Endodermal cell (in vitro differentiated cells): ENCODE results near the gene DNAJB9. TPM values are rescaled to one million over a fixed set of nuclear protein-coding genes. Genes with fewer than 3 reads are reported as not detected.
A peak's percentile ranks its signal among the peaks of the same experiment; 100 is the strongest.

Experiments used
- DNase-seq: peaks from one replicate; pipeline ENCODE4 v3.0.0-alpha.2; 2017
- H3K27ac ChIP-seq: 2 replicates; pipeline ENCODE4 v1.5.1; 2013; ENCODE audit warnings: mild to moderate bottlenecking, low read depth, low read length, moderate library complexity
- H3K27me3 ChIP-seq: 2 replicates; pipeline ENCODE4 v1.6.1; 2013; ENCODE audit warnings: mild to moderate bottlenecking, low read length, moderate library complexity; ENCODE audit not compliant: insufficient read depth, control insufficient read depth, poor library complexity, severe bottlenecking
- H3K36me3 ChIP-seq: 2 replicates; pipeline ENCODE4 v1.7.0; 2013; ENCODE audit warnings: mild to moderate bottlenecking, low read length, moderate library complexity; ENCODE audit not compliant: control insufficient read depth, insufficient read depth
- H3K4me1 ChIP-seq: one replicate; pipeline ENCODE4 v1.7.0; 2013; ENCODE audit warnings: low read length; ENCODE audit not compliant: control insufficient read depth, insufficient read depth
- H3K4me3 ChIP-seq: 2 replicates; pipeline ENCODE4 v1.5.1; 2013; ENCODE audit warnings: mild to moderate bottlenecking, low read length, moderate library complexity
- H3K9ac ChIP-seq: 2 replicates; pipeline ENCODE4 v1.6.1; 2013; ENCODE audit warnings: mild to moderate bottlenecking, low read length, moderate library complexity; ENCODE audit not compliant: poor library complexity, severe bottlenecking; ENCODE audit errors: extremely low read depth
- H3K9me3 ChIP-seq: 2 replicates; pipeline ENCODE4 v1.6.1; 2013; ENCODE audit warnings: mild to moderate bottlenecking, low read length, moderate library complexity; ENCODE audit not compliant: control insufficient read depth
- H3K27ac Mint-ChIP-seq: 2 replicates; pipeline ENCODE4 v1.8.0; 2020; ENCODE audit warnings: mixed read lengths
- H3K27me3 Mint-ChIP-seq: 2 replicates; pipeline ENCODE4 v1.8.0; 2021; ENCODE audit warnings: mild to moderate bottlenecking, mixed read lengths; ENCODE audit not compliant: insufficient read depth
- H3K36me3 Mint-ChIP-seq: 2 replicates; pipeline ENCODE4 v1.8.0; 2020; ENCODE audit warnings: low read depth, mixed read lengths
- H3K4me1 Mint-ChIP-seq: 2 replicates; pipeline ENCODE4 v1.8.0; 2020; ENCODE audit warnings: mixed read lengths
- H3K4me3 Mint-ChIP-seq: 2 replicates; pipeline ENCODE4 v1.8.0; 2020; ENCODE audit warnings: mild to moderate bottlenecking, moderate library complexity, mixed read lengths
- H3K9me3 Mint-ChIP-seq: 2 replicates; pipeline ENCODE4 v1.8.0; 2020; ENCODE audit warnings: mild to moderate bottlenecking, mixed read lengths
- WGBS, 2 experiments: methylation state at CpG; one replicate each; pipeline versions ENCODE4 v1.1.5 to v1.1.7; 2013; ENCODE audit warnings: missing lambda C conversion rate in 2 of 2, mixed read lengths in 1 of 2; ENCODE audit not compliant: insufficient coverage in 1 of 2, insufficient read length in 1 of 2; 5-methylcytosine and 5-hydroxymethylcytosine counted together
- total RNA-seq, 2 donors: library from RNA; stranded (reverse); fragmentation: NEBNext Ultra II Directional in 1 of 2; extraction: Animal tissue kit (Norgen Biotek cat#: 25700) in 1 of 2; gene quantifications; 2 replicates in 1 of 2; 3 replicates in 1 of 2; pipeline ENCODE4 v1.2.1, GENCODE V29; 2021
- TF ChIP-seq, protein P1 (sequence below): fragments of 200-600 bp; sonication (generic); conservative IDR thresholded peaks from 2 replicates; pipeline ENCODE4 v1.5.0; 2021; ENCODE audit warnings: antibody characterized with exemption, mild to moderate bottlenecking

The DNAJB9 gene
- total RNA-seq, 2 donors from 2014 or later: 14.4 to 16.6 TPM

DNA sequence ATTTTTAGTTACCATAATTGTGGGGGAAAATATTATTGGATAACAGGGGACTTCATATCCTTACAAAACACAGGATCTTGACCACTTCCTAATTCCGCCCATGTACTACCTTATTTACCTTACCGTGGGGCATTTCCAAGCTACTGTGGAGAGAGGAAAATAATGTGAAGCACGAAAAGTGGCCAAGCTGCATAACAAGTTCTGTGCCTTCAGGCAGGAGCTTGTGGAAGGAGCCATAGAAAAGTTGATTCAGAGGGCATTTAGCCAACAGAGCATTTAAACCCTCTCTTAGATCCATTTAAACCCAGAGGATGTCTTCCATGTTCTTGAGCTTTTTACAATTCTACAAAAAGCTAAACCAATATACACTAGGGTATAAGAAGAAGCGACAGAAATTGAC lies 41.6 kb downstream of the DNAJB9 start:
- Mint-ChIP-seq H3K27ac (no peak overlapping the region), H3K36me3 (no peaks in the 10 kb centered on the region), H3K4me3 (no peak overlapping the region)

DNA sequence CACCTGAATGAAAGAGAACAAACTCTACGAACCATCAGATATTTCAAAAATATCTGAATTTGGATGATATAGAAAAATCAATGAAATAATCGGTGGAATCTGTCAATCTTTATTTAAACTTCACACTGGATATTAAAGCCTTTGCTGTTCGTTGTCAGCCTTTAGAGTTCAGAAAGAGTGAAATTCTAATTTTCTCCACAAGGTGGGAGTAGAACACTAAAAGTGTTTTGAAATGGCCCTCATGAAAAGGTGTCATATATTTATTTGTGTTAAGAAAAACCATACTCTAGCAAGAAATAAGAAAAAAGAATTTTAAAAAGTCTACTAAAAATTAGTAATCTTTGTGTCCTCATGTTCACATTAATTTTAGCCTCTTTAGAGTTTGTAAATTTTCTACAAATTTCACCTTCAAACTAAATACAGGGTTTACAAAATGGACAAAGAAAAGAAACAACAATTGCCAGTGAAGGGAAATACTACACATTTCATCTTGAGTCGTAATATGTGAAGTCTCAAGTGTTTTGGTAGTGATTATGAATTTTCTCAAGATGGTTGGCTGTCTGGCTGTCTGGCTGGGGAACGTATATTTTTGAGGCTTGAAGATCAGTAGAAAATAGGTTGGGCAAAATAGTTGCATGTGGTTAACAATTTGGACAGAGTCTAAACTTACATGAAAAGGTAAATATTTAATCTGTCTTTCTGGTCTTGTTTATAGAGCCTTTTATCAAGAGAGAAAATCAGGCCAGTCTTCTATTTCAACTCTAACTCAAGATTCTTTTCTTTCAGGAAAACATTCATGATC lies 43.7 kb downstream of the DNAJB9 start:
- Mint-ChIP-seq H3K27ac (no peak overlapping the region), H3K36me3 (no peaks in the 10 kb centered on the region), H3K27me3 (no peaks in the 10 kb centered on the region), H3K4me3 (no peak overlapping the region), H3K9me3 (no peaks in the 10 kb centered on the region), H3K4me1 (peaks cover 11% of the 10 kb centered on the region)
- H3K36me3 ChIP-seq: no peaks in the 10 kb centered on the region
- H3K27me3 ChIP-seq: no peaks in the 10 kb centered on the region
- 33 to 100% methylated on average over 1 to 5 of the region's 5 CpGs for WGBS, 2 experiments
- H3K9me3 ChIP-seq: no peaks in the 10 kb centered on the region
- peaks cover 3% of the 10 kb centered on the region for H3K4me1 ChIP-seq
- no peak overlapping the region for H3K4me3 ChIP-seq
- TF ChIP-seq, protein P1, sequence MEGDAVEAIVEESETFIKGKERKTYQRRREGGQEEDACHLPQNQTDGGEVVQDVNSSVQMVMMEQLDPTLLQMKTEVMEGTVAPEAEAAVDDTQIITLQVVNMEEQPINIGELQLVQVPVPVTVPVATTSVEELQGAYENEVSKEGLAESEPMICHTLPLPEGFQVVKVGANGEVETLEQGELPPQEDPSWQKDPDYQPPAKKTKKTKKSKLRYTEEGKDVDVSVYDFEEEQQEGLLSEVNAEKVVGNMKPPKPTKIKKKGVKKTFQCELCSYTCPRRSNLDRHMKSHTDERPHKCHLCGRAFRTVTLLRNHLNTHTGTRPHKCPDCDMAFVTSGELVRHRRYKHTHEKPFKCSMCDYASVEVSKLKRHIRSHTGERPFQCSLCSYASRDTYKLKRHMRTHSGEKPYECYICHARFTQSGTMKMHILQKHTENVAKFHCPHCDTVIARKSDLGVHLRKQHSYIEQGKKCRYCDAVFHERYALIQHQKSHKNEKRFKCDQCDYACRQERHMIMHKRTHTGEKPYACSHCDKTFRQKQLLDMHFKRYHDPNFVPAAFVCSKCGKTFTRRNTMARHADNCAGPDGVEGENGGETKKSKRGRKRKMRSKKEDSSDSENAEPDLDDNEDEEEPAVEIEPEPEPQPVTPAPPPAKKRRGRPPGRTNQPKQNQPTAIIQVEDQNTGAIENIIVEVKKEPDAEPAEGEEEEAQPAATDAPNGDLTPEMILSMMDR: peak; percentile 88
- no peak for DNase-seq
- no peak overlapping the region for H3K9ac ChIP-seq
- H3K27ac ChIP-seq: no peak overlapping the region

More for the DNA sequence above, 41.6 kb downstream of the DNAJB9 start:
- H3K9me3 ChIP-seq: no peaks in the 10 kb centered on the region
- Mint-ChIP-seq H3K27me3 (no peaks in the 10 kb centered on the region), H3K4me1 (peaks cover 5% of the 10 kb centered on the region), H3K9me3 (no peaks in the 10 kb centered on the region)
- WGBS, 2 experiments: 84 to 100% methylated on average over 1 to 4 of the region's 4 CpGs
- H3K9ac ChIP-seq: no peak overlapping the region
- TF ChIP-seq, protein P1: no peak
- peaks cover 3% of the 10 kb centered on the region for H3K4me1 ChIP-seq
- no peaks in the 10 kb centered on the region for H3K27me3 ChIP-seq
- no peak for DNase-seq
- no peak overlapping the region for H3K27ac ChIP-seq
- H3K4me3 ChIP-seq: no peak overlapping the region
- H3K36me3 ChIP-seq: no peaks in the 10 kb centered on the region

DNA sequence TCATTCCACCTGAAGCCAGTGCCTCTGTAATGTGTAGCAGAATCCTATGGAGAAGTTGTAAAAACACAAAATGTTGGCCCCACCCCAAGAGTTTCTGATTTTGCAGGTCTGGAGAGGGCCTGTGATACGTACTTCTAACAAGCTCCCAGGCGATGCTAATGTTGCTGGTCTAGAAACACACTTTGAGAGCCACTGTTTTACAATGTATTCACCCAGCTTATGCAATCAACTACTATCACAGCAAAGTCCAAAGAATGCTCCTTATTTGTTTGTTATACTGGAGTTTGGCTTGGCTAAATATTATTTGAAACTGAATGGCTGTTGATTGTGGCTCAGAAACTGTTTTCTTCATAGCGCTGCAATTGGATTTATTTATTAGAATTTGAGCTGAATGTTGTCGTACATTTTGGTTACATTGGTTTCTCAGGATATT lies 44.3 kb downstream of the DNAJB9 start:
- no peak overlapping the region for H3K4me3 Mint-ChIP-seq
- no peaks in the 10 kb centered on the region for H3K9me3 ChIP-seq
- H3K9me3 Mint-ChIP-seq: no peaks in the 10 kb centered on the region
- no peak overlapping the region for H3K4me3 ChIP-seq
- H3K4me1 Mint-ChIP-seq: peaks cover 14% of the 10 kb centered on the region
- no peaks in the 10 kb centered on the region for H3K36me3 Mint-ChIP-seq
- no peaks in the 10 kb centered on the region for H3K36me3 ChIP-seq
- H3K27ac Mint-ChIP-seq: no peak overlapping the region
- H3K4me1 ChIP-seq: peaks cover 3% of the 10 kb centered on the region
- no peak for DNase-seq
- H3K27ac ChIP-seq: no peak overlapping the region
- no peaks in the 10 kb centered on the region for H3K27me3 ChIP-seq
- TF ChIP-seq, protein P1: no peak
- H3K27me3 Mint-ChIP-seq: no peaks in the 10 kb centered on the region
- 93% methylated on average over 3 to 4 of the region's 4 CpGs for WGBS, 2 experiments
- H3K9ac ChIP-seq: no peak overlapping the region
